ES-I3 (cell line): ENCODE measurements around the gene SPIRE2.
A peak's percentile ranks its signal among the peaks of the same experiment; 100 is the strongest.

ENCODE experiments used
- H3K36me3 ChIP-seq: 2 replicates; pipeline ENCODE4 v1.6.1; 2013; ENCODE audit warnings: mild to moderate bottlenecking, low read length, control low read depth, moderate library complexity; ENCODE audit not compliant: insufficient read depth
- H3K4me1 ChIP-seq: 2 replicates; pipeline ENCODE4 v1.6.1; 2013; ENCODE audit warnings: mild to moderate bottlenecking, control low read depth, low read length; ENCODE audit not compliant: insufficient read depth
- H3K9ac ChIP-seq: 2 replicates; pipeline ENCODE4 v1.6.1; 2013; ENCODE audit warnings: low read depth, mild to moderate bottlenecking, low read length, moderate library complexity
- H3K9me3 ChIP-seq: 2 replicates; pipeline ENCODE4 v1.6.1; 2013; ENCODE audit warnings: mild to moderate bottlenecking, low read length, moderate library complexity; ENCODE audit not compliant: control insufficient read depth, insufficient read depth

SPIRE2 gene

DNA sequence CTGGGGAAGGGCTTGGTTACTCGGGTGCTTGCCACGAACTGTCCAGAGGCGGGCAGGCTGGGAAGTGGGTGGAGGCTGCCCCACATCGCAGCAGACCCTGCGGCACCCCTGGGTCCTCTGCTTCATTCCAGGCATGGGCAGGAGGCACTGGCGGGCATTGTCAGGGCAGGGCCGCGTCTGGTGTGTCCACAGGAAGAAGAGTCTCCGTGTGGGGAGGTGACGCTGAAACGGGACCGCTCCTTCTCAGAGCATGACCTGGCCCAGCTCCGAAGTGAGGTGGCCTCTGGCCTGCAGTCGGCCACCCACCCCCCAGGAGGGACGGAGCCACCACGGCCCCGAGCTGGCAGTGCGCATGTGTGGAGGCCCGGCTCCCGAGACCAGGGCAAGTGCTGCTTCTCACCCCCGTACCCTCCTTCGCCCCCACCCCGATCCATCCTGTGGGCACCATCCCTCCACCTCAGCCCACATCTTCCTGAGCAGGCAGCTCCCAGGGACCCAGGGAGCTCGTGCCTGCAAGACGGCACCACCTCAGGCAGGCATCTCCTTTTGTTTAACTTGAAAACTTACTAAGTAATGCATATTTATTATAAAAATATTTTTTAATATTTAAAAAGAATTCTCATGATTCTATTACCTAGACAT is 30.8 kb downstream of the SPIRE2 start:
- Histone ChIP-seq H3K9me3 (no peaks in the 10 kb centered on the region), H3K9ac (no peak overlapping the region), H3K36me3 (no peaks in the 10 kb centered on the region), H3K4me1 (no peaks in the 10 kb centered on the region; the same call in 1 of the 2 replicates)

DNA sequence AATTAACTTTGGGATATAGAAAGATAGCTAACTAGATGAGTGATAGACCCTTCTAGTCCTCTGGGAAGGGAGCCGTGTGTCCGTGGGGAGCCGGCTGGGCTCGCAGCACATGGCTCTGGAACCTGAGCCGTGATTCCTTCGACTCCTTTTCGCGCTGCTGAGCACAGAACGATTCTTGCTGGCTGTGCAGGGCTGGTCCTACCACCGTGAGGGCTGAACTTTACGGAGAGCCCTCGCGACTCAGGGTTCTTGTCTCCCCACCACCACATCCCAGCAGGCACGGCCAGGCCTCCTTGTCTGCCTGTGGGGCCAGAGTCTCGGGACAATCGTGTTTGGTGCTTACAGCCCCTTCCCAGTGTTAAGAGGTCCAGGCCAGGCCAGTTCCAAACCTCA is 31.3 kb downstream of the SPIRE2 start:
- Histone ChIP-seq H3K9me3 (no peaks in the 10 kb centered on the region), H3K36me3 (no peaks in the 10 kb centered on the region), H3K9ac (no peak overlapping the region), H3K4me1 (no peaks in the 10 kb centered on the region; the same call in 1 of the 2 replicates)

DNA sequence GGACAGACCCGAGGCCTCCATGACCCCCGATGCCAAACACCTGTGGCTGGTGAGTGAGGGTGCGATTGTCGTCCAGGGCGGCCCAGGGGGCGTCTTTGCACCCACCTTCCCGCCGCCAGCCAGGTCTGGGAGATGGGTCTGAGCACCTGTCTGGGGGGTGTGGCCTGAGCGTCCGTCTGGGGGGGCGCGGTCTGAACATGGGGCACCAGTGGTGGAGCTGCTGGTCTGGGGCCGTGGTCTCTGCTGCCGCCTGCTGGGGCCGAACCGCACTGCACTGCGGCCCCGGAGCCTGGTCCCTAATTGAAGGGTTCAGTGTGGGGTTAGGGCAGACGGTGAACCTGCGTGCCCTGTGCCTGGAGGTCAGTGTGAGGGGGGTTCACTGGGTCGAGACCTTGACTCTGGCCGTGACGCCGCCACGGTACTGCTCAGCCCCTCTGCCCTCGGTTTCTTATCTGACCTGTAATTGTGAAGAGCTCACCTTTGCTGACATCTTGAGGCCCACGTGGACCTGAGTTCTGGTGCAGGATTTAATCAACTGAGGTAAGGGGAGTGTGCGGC is 32.6 kb downstream of the SPIRE2 start:
- H3K36me3 ChIP-seq, result no peaks in the 10 kb centered on the region
- no peaks in the 10 kb centered on the region for H3K9me3 ChIP-seq
- H3K4me1 ChIP-seq, result no peaks in the 10 kb centered on the region; the same call in 1 of the 2 replicates
- H3K9ac ChIP-seq, result no peak overlapping the region

DNA sequence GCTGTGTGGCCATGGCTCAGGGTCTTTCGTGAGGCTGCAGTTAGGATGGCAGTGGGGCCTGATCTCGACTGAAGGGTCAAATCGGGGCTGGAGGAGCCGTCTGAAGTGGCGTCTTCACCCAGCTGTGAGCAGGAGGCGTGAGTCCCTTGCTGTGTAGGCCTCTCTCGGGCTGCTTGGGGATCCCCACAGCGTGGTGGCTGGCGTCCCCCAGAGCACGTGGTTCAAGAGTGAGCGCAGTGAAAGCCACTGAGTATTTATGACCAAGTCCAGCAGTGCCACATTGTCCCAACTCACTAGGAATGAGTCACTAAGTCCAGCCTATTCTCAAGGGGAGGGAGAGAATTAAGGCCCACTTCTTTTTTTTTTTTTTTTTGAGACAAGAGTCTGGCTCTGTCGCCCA is 33.4 kb downstream of the SPIRE2 start:
- no peaks in the 10 kb centered on the region for H3K36me3 ChIP-seq
- no peaks in the 10 kb centered on the region for H3K9me3 ChIP-seq
- H3K4me1 ChIP-seq, result no peaks in the 10 kb centered on the region; the same call in 1 of the 2 replicates
- H3K9ac ChIP-seq, result no peak overlapping the region

DNA sequence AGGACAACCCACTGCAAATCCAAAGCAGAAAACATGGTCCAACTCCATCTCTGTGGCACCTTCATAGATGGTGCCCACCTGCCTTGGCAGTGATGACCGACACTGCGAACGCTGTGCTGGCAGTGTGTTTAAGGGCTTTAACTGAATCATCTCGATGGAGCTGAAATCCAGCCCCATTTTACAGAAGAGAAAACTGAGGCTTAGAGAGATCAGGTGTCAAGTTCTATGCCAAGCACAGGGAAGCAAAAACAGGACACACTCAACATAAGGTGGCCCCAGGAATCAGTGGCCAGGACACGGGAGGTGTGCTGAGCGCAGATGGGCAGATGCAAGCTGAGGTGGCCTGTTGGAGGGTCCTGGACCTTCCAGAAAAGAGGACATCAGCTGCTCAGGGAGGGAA is 34.5 kb downstream of the SPIRE2 start:
- Histone ChIP-seq H3K9ac (no peak overlapping the region), H3K4me1 (no peaks in the 10 kb centered on the region; the same call in 1 of the 2 replicates), H3K9me3 (no peaks in the 10 kb centered on the region), H3K36me3 (no peaks in the 10 kb centered on the region)

DNA sequence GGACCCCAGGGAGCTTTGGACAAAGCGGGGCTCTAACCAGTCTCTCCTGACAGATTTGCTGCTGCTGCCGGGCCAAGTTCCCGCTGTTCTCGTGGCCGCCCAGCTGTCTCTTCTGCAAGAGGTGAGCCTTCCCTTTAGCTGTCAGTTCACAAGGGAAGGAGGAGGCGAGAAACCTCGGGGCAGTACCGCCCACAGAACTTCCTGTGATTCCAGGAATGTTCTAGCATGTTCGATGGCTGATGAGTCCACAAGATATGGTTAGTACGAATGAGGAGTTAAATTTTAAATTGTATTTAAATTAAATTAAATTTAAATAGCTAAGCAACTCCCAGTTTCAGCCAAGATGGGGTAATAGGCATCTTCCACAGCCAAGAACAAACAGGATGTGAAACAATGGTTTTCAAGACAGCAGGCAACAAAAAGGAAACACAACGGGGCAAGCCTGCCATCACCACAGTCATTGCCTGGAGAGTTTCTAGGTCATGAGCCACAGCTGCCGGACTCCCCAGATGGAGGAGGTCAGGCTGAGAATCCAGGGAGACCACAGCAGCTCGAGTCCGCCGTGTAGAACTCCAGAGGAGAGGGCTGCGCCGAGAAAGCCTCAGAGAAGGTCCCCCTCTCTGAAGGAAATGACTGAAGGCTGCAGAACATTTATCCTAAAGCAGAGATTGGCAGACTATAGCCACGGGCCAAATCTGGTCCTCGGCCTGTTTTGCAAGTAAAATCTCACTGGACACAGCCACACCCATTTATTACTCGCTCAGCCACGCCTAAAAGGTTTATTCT is 35.7 kb downstream of the SPIRE2 start:
- Histone ChIP-seq H3K4me1 (no peaks in the 10 kb centered on the region; the same call in 1 of the 2 replicates), H3K9me3 (peaks cover 6% of the 10 kb centered on the region), H3K36me3 (no peaks in the 10 kb centered on the region), H3K9ac (no peak overlapping the region)

DNA sequence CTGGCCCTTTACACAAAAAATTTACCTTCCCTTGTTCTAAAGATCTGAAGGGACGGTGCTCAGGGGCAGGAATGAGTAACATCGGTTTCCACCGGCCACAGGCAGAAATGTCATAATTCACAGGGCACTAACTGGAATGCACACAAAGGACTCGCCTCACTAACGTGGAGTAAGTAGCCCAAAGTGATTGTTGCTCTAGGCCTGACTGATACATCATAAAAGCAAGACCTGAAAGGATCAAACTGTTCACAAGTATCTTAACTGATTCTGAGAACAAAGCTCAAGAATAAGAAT is 36.2 kb downstream of the SPIRE2 start:
- Histone ChIP-seq H3K36me3 (no peaks in the 10 kb centered on the region; the same call in 1 of the 2 replicates), H3K9me3 (peaks cover 6% of the 10 kb centered on the region), H3K9ac (no peak overlapping the region), H3K4me1 (no peaks in the 10 kb centered on the region; the same call in 1 of the 2 replicates)

DNA sequence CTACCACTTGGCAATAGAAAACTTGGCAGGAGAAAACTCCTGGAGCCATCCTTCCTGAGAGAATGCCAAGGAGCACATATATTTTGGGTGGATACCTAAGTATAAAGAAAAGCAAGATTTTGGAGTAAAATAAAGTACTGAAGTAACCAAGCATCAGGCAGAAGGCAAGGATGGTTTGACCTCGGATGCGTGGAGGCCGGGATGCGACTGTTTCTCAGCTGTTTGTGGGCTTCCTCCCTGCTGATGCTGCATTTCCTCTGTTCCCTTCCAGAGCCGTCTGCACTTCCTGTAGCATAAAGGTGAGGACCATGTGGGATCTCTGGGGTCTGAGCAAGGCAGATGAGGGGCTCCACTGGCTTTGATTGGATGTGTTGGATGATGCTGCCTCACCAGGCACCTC is 39.6 kb downstream of the SPIRE2 start:
- Histone ChIP-seq H3K9ac (no peak overlapping the region), H3K36me3 (no peaks in the 10 kb centered on the region; the same call in 1 of the 2 replicates), H3K4me1 (no peaks in the 10 kb centered on the region; the same call in 1 of the 2 replicates), H3K9me3 (peaks cover 6% of the 10 kb centered on the region)

DNA sequence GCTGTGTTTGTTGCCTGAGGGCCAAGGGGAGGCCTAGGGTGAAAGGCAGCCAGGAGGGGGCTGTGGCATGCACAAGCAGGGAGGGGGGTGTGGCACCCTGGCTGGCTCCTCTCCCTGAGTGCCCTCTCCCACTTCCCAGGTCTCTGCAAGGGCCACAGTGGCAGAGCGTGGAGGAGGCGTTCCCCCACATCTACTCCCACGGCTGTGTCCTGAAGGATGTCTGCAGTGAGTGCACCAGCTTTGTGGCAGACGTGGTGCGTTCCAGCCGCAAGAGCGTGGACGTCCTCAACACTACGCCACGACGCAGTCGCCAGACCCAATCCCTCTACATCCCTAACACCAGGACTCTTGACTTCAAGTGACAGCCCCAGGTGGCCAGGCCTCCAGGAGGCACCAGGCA is 41.6 kb downstream of the SPIRE2 start:
- Histone ChIP-seq H3K4me1 (no peaks in the 10 kb centered on the region), H3K36me3 (no peaks in the 10 kb centered on the region; the same call in 1 of the 2 replicates), H3K9ac (no peak overlapping the region), H3K9me3 (peaks cover 6% of the 10 kb centered on the region)

DNA sequence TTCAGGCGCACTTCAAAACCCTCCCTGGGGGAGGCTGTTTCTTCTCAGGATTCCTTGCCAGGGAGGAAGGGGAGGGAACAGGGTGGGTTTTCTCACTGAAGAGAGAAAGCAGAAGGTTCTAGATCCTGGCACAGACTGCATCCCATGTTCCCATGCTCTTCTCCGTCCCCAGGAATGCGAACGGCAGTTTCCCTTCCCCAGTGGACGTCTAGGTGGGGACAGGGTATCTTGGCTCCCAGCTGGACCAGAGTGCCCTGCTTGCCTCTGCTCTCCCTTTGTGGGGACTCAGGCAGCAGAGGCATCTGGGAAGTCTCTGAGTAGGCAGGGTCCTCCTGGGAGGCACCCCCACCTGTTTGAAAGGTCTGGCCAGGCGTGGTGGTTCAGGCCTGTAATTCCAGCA is 42.2 kb downstream of the SPIRE2 start:
- Histone ChIP-seq H3K4me1 (no peaks in the 10 kb centered on the region), H3K36me3 (no peaks in the 10 kb centered on the region; the same call in 1 of the 2 replicates), H3K9ac (no peak overlapping the region), H3K9me3 (peaks cover 9% of the 10 kb centered on the region)

DNA sequence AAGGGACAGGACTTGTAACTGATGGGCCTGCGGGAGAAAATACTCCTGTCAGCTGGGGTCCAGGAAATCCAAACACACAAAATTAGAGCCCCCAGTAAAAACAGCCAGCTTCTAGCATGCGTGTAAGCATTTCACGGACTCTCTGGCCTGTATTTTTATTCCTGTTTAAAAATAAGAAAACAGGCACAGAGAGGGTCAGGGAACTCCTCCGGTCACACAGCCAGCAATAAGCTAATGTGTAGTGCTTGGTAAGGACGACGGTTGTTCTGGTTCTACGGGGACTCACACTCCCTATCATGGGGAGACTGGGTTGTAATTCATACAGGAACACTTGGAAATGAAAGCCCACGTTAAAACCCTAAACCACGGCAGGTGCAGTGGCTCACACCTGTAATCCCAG is 43.6 kb downstream of the SPIRE2 start:
- H3K36me3 ChIP-seq, result peaks cover 4% of the 10 kb centered on the region
- H3K9ac ChIP-seq, result no peak overlapping the region
- peaks cover 9% of the 10 kb centered on the region for H3K9me3 ChIP-seq
- no peaks in the 10 kb centered on the region for H3K4me1 ChIP-seq

DNA sequence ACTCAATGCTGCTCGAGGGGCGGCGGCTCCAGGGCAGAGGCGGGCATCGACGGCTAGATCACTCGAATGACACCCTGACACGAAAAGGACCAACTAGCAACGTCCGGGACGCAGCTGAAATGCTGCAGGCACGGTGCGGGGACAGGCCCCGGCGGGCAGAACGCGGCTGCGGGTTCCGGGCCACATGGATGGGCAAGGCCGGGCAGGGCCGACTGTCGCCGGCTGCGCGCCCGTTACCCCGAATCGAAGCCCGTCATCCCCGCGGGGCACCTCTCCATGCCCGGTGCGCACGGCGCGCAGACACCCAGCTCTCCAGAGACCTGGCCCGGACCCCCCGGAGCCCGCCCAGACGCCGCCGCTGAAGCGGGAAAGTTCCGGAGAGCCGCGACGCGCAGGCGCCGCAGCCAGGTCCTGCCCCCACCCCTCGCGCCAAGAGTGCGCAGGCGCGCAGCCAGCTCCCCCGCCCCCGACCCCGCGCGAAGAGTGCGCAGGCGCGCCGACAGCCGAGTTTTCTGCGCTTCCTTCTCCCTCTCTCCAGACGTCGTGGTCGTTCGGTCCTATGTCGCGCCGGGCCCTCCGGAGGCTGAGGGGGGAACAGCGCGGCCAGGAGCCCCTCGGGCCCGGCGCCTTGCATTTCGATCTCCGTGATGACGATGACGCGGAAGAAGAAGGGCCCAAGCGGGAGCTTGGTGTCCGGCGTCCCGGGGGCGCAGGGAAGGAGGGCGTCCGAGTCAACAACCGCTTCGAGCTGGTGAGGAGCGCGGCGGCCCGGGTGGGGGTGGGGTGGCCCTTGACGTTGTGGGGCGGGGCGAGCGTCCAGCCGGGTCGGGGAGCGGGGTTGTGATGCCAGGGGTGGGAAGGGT is 45.1 kb downstream of the SPIRE2 start, which contains the start of gene TCF25:
Gene TCF25, plus strand, starts transcription at position 484 of the 863 bp plus-strand sequence. Its CDS starts 76 bp downstream, at position 560.
- peaks cover 4% of the 10 kb centered on the region for H3K9me3 ChIP-seq
- peak within 1 kb of the TSS; percentile 99 for H3K9ac ChIP-seq
- H3K36me3 ChIP-seq, result peaks cover 4% of the 10 kb centered on the region
- no peaks in the 10 kb centered on the region for H3K4me1 ChIP-seq

DNA sequence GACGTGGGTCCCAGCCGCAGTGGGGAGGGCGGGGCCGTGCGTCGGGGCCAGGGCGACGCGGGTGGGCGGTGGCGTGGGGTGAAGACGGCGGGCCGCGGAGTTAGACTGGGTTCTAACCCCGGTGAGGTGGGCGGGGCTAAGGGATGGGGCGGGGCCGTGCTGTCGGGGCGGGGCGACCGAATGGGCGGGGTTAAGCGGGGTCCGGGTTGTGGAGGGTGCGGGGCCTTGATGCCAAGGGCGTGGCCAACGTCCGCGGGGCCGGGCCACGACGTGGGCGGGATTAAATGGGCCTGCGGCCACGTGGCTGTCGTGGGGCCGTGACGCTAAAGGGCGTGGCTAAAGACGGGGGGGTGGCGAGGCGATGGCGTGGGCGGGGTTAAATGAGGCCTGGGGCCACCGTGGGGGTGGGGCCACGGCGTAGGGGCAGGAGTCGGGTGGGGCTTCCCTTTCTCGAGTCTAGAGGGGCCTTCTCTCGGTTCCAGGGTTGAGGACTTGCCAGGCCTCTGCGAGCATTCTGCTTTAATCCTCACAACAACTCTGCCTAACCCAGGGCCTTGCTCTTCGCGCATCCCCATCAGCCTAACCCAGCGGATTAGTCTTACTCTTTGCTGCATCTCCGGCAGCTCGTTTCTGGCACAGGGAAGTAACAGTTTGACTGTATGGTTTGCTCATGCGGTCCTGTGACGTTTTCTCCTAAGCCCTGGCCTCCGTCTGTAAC is 45.9 kb downstream of the SPIRE2 start:
- 0 out of 2 replicates have a peak, but pooled peaks cover 3% of the 10 kb centered on the region for H3K9me3 ChIP-seq
- peaks cover 4% of the 10 kb centered on the region for H3K36me3 ChIP-seq
- peak overlapping the region; percentile 99 for H3K9ac ChIP-seq
- no peaks in the 10 kb centered on the region for H3K4me1 ChIP-seq
